Measurements from ENCODE around the gene FAM219B. TPM values are rescaled to one million over a fixed set of nuclear protein-coding genes. Genes with fewer than 3 reads are reported as not detected.
A peak's percentile ranks its signal among the peaks of the same experiment; 100 is the strongest.
"Not testable (repeated sequence)": the region's sequence is repeated elsewhere in the genome, so short reads cannot be mapped to it uniquely, and the experiment has no call there.

Gene FAM219B
- total RNA-seq, 4 donors from 2014 or later, result 49.4 to 96.2 (median 68.0) TPM

DNA sequence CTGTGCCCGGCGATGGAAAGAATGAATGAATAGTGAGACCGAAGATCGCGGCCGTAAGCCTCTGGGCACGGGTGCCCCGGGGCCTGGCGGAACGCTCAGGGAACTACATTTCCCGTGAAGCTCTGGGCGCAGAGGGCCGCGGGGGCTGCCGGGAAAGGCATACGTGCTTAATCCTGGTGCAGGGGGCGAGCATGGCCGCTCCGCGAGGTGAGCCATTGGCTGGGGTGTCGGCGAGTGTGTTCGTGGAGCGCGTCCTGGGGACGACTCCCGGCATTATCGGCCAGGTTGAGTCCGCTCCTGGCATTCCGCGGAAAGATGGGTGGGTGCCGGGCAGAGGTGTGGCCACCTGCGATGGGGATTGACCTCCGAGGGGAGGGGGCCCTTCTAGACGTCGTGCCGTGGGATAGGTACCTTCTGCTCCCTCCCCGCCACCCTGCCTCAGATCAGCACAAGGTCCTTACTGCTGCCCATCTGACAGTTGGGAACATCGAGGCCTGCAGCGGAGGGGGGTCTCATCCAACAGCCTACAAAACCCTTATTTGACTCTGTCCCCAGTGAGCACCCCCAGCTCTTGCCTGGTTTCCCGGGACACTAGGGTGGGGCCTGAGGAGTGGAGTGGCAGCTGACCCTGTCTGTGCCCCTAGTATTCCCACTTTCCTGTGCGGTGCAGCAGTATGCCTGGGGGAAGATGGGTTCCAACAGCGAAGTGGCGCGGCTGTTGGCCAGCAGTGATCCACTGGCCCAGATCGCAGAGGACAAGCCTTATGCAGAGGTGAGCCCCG lies 16.6 kb downstream of the FAM219B start, which contains the start of gene MPI:
TSS of gene MPI (plus strand) at position 160 of the 782 bp plus-strand sequence. CDS start at position 192, 32 bp downstream.
- 4% methylated on average over 8 of the region's 47 CpGs for WGBS
- peak within 1 kb of the TSS; percentile 75 for H3K4me3 ChIP-seq
- peak; percentile 90 to 93 for DNase-seq (ENCODE audit: low spot score in 2 of 2)
- no peaks in the 10 kb centered on the region for H3K9me3 ChIP-seq
- H3K27me3 ChIP-seq, result no peaks in the 10 kb centered on the region
- H3K27ac ChIP-seq, result peak within 1 kb of the TSS; percentile 46
- peaks cover 28% of the 10 kb centered on the region for H3K4me1 ChIP-seq
- H3K36me3 ChIP-seq, result peaks cover 17% of the 10 kb centered on the region
- TF ChIP-seq POLR2A (IDR thresholded peaks at IDR 0.05), result peak in 1 of 2 donors; percentile 18
- TF ChIP-seq POLR2AphosphoS5 (IDR thresholded peaks at IDR 0.05), result no peak
- TF ChIP-seq, protein P1, sequence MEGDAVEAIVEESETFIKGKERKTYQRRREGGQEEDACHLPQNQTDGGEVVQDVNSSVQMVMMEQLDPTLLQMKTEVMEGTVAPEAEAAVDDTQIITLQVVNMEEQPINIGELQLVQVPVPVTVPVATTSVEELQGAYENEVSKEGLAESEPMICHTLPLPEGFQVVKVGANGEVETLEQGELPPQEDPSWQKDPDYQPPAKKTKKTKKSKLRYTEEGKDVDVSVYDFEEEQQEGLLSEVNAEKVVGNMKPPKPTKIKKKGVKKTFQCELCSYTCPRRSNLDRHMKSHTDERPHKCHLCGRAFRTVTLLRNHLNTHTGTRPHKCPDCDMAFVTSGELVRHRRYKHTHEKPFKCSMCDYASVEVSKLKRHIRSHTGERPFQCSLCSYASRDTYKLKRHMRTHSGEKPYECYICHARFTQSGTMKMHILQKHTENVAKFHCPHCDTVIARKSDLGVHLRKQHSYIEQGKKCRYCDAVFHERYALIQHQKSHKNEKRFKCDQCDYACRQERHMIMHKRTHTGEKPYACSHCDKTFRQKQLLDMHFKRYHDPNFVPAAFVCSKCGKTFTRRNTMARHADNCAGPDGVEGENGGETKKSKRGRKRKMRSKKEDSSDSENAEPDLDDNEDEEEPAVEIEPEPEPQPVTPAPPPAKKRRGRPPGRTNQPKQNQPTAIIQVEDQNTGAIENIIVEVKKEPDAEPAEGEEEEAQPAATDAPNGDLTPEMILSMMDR (IDR thresholded peaks at IDR 0.05), result peak in 1 of 2 donors; percentile 5
- TF ChIP-seq EP300 (IDR thresholded peaks at IDR 0.05), result no peak

DNA sequence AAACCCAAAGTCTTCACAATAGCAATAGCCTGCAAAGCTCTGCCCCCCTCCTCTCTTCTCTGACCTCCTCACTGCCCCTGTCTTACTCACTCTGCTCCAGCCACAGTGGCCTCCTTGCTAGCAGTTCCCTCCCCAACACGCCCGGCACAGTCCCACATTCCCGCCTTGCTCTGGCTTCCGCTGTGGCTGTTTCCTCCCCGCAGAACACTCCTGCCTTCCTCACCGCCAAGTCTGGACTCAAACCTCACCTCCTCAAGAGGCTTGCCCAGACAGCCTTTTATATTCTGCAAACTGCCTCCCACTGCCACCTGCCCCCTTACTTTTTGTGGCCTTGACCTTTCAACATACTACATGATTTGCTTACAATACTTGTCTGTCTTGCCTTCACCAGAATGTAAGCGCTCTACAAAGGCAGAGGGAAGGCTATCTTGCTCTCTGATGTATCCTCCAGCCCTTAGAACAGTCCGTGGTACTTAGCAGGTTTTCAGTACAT lies 17.2 kb downstream of the FAM219B start:
- Histone ChIP-seq H3K9me3 (no peaks in the 10 kb centered on the region), H3K4me1 (peaks cover 28% of the 10 kb centered on the region), H3K4me3 (peak overlapping the region; percentile 75), H3K36me3 (peaks cover 17% of the 10 kb centered on the region), H3K27ac (no peak overlapping the region), H3K27me3 (no peaks in the 10 kb centered on the region)
- TF ChIP-seq POLR2AphosphoS5 (IDR thresholded peaks at IDR 0.05) (no peak), EP300 (IDR thresholded peaks at IDR 0.05) (no peak), POLR2A (IDR thresholded peaks at IDR 0.05) (no peak)
- TF ChIP-seq, protein P1 (IDR thresholded peaks at IDR 0.05), result no peak
- 13% methylated on average over 8 of the region's 8 CpGs for WGBS
- no peak for DNase-seq (ENCODE audit: low spot score in 2 of 2)

- H3K4me3 ChIP-seq, result no peak overlapping the region
- WGBS, result 85% methylated on average over 4 of the region's 4 CpGs
- peaks cover 28% of the 10 kb centered on the region for H3K4me1 ChIP-seq
- no peak overlapping the region for H3K27ac ChIP-seq
- no peak for DNase-seq (ENCODE audit: low spot score in 2 of 2)
- no peaks in the 10 kb centered on the region for H3K9me3 ChIP-seq
- peaks cover 14% of the 10 kb centered on the region for H3K36me3 ChIP-seq
- TF ChIP-seq, protein P1 (IDR thresholded peaks at IDR 0.05), result no peak
- TF ChIP-seq EP300 (IDR thresholded peaks at IDR 0.05), result no peak
- no peak for TF ChIP-seq POLR2AphosphoS5 (IDR thresholded peaks at IDR 0.05)
- no peak for TF ChIP-seq POLR2A (IDR thresholded peaks at IDR 0.05)
- no peaks in the 10 kb centered on the region for H3K27me3 ChIP-seq
Observed at GRCh38 chr15:74888716-74889115, 17.9 kb downstream of the FAM219B start.

DNA sequence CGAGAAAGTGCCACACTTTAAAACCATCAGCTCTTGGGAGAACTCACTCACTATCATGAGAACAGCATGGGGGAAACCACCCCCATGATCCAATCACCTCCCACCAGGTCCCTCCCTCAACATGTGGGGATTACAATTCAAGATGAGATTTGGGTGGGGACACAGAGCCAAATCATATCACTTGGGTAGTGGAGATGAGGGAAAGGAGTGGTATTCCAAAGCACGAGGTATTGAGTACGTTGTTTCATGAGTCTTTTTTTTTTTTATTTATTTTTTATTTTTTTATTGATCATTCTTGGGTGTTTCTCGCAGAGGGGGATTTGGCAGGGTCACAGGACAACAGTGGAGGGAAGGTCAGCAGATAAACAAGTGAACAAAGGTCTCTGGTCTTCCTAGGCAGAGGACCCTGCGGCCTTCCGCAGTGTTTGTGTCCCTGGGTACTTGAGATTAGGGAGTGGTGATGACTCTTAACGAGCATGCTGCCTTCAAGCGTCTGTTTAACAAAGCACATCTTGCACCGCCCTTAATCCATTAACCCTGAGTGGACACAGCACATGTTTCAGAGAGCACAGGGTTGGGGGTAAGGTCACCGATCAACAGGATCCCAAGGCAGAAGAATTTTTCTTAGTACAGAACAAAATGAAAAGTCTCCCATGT lies 19.0 kb downstream of the FAM219B start:
- H3K4me1 ChIP-seq, result peaks cover 28% of the 10 kb centered on the region
- H3K9me3 ChIP-seq; H3K27ac ChIP-seq; H3K36me3 ChIP-seq; DNase-seq (ENCODE audit: low spot score in 2 of 2); H3K27me3 ChIP-seq; H3K4me3 ChIP-seq: not testable (repeated sequence)
- WGBS, result 89% methylated on average over 10 of the region's 10 CpGs

- WGBS, result 80% methylated on average over 5 of the region's 5 CpGs
- no peaks in the 10 kb centered on the region for H3K9me3 ChIP-seq
- H3K27ac ChIP-seq, result no peak overlapping the region
- no peaks in the 10 kb centered on the region for H3K27me3 ChIP-seq
- TF ChIP-seq POLR2A (IDR thresholded peaks at IDR 0.05) (no peak), POLR2AphosphoS5 (IDR thresholded peaks at IDR 0.05) (no peak), EP300 (IDR thresholded peaks at IDR 0.05) (no peak)
- TF ChIP-seq, protein P1 (IDR thresholded peaks at IDR 0.05), result no peak
- H3K4me3 ChIP-seq, result no peak overlapping the region
- DNase-seq (ENCODE audit: low spot score in 2 of 2), result no peak
- peaks cover 13% of the 10 kb centered on the region for H3K4me1 ChIP-seq
- no peaks in the 10 kb centered on the region for H3K36me3 ChIP-seq
Observed at GRCh38 chr15:74885461-74885860, 21.2 kb downstream of the FAM219B start.
